ENCODE data around the gene SMC6. TPM values are rescaled to one million over a fixed set of nuclear protein-coding genes. Genes with fewer than 3 reads are reported as not detected.

The SMC6 gene
- total and polyA plus RNA-seq, 2 experiments from 2014 or later, result 53.4 to 59.8 TPM

- ATAC-seq, result no peak
- H3K4me2 ChIP-seq, result no peak overlapping the region
- H3K9me2 ChIP-seq (ENCODE audit: insufficient read depth), result no peaks in the 10 kb centered on the region
- no peak for DNase-seq (ENCODE audit: low spot score)
- H3K36me3 ChIP-seq (ENCODE audit: insufficient read depth), result peaks cover 5% of the 10 kb centered on the region; the same call in 1 of the 2 replicates
- no peaks in the 10 kb centered on the region for H3K27me3 ChIP-seq (ENCODE audit: insufficient read depth)
- Mint-ChIP-seq H3K4me1 (peaks cover 16% of the 10 kb centered on the region), H3K27me3 (ENCODE audit: insufficient read depth, low read depth, poor library complexity) (peaks cover 3% of the 10 kb centered on the region), H3K4me3 (no peak overlapping the region), H3K9me3 (no peaks in the 10 kb centered on the region), H3K36me3 (ENCODE audit: low read depth) (peaks cover 13% of the 10 kb centered on the region), H3K27ac (no peak overlapping the region)
- peaks cover 79% of the 10 kb centered on the region for H3K79me2 ChIP-seq (replicated peaks; ENCODE audit: insufficient read depth)
- H3K4me1 ChIP-seq (ENCODE audit: insufficient read depth), result peaks cover 31% of the 10 kb centered on the region
- no peak overlapping the region for H3K27ac ChIP-seq (ENCODE audit: low read depth)
- H4K20me1 ChIP-seq (replicated peaks; ENCODE audit: insufficient read depth), result peaks cover 3% of the 10 kb centered on the region; the same call in 1 of the 2 replicates
- no peak overlapping the region for H3K4me3 ChIP-seq
- H3F3A ChIP-seq (replicated peaks; ENCODE audit: low read depth), result no peaks in the 10 kb centered on the region
- TF ChIP-seq ZNF114 (CRISPR knock-in tag; IDR thresholded peaks at IDR 0.05), result no peak
- H2AFZ ChIP-seq, result no peak overlapping the region
Measured at GRCh38 chr2:17756668-17757067, 3.1 kb upstream of the SMC6 start.

DNA sequence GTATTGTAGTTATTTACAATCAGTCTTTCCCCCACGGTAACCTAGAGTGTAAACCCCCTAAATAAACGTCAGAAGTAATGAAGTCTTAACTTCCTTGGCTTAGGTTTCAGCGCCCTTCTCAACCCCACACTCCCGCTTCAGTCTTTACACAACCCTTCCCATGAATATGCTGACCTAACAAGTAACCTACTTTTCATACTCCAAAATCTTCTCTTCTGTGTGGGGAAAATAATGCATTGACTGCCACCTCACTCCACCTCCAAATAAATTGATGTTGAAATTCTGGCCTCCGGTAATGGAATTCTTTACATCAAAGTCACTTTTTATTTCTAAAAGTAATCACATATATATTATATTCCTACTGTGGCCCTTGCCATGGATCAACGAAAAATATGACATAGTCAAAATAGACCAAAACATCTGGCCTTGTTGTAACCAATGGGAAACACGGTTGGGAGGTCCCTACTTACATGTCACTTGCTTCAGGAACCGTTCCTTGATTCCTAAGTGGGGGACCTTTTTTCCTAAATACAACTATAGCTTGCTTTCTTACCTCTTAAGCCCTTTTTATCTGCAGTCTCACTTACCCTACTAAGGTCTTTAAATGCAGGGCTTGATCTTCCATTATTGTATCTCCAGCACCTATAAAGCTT lies 1.3 kb upstream of the SMC6 start:
- peaks cover 25% of the 10 kb centered on the region for H3K4me1 Mint-ChIP-seq
- no peak for DNase-seq (ENCODE audit: low spot score)
- Histone ChIP-seq H3K27ac (ENCODE audit: low read depth) (peak overlapping the region; percentile 94; the same call in 1 of the 2 replicates), H4K20me1 (replicated peaks; ENCODE audit: insufficient read depth) (peaks cover 3% of the 10 kb centered on the region; the same call in 1 of the 2 replicates), H3K79me2 (replicated peaks; ENCODE audit: insufficient read depth) (peaks cover 90% of the 10 kb centered on the region), H2AFZ (peak overlapping the region; percentile 67; the same call in 1 of the 2 replicates), H3K27me3 (ENCODE audit: insufficient read depth) (no peaks in the 10 kb centered on the region), H3K36me3 (ENCODE audit: insufficient read depth) (no peaks in the 10 kb centered on the region), H3F3A (replicated peaks; ENCODE audit: low read depth) (no peaks in the 10 kb centered on the region), H3K9me2 (ENCODE audit: insufficient read depth) (no peaks in the 10 kb centered on the region), H3K4me3 (peak overlapping the region; percentile 85), H3K4me1 (ENCODE audit: insufficient read depth) (peaks cover 43% of the 10 kb centered on the region), H3K4me2 (peak overlapping the region; percentile 91)
- no peaks in the 10 kb centered on the region for H3K9me3 Mint-ChIP-seq
- peaks cover 3% of the 10 kb centered on the region for H3K27me3 Mint-ChIP-seq (ENCODE audit: insufficient read depth, low read depth, poor library complexity)
- H3K4me3 Mint-ChIP-seq, result peak overlapping the region; percentile 92
- H3K27ac Mint-ChIP-seq, result peak overlapping the region; percentile 98
- ATAC-seq, result no peak
- peaks cover 3% of the 10 kb centered on the region; the same call in 1 of the 3 replicates for H3K36me3 Mint-ChIP-seq (ENCODE audit: low read depth)
- TF ChIP-seq ETS1 (IDR thresholded peaks at IDR 0.05), result no peak
- TF ChIP-seq, protein P1, sequence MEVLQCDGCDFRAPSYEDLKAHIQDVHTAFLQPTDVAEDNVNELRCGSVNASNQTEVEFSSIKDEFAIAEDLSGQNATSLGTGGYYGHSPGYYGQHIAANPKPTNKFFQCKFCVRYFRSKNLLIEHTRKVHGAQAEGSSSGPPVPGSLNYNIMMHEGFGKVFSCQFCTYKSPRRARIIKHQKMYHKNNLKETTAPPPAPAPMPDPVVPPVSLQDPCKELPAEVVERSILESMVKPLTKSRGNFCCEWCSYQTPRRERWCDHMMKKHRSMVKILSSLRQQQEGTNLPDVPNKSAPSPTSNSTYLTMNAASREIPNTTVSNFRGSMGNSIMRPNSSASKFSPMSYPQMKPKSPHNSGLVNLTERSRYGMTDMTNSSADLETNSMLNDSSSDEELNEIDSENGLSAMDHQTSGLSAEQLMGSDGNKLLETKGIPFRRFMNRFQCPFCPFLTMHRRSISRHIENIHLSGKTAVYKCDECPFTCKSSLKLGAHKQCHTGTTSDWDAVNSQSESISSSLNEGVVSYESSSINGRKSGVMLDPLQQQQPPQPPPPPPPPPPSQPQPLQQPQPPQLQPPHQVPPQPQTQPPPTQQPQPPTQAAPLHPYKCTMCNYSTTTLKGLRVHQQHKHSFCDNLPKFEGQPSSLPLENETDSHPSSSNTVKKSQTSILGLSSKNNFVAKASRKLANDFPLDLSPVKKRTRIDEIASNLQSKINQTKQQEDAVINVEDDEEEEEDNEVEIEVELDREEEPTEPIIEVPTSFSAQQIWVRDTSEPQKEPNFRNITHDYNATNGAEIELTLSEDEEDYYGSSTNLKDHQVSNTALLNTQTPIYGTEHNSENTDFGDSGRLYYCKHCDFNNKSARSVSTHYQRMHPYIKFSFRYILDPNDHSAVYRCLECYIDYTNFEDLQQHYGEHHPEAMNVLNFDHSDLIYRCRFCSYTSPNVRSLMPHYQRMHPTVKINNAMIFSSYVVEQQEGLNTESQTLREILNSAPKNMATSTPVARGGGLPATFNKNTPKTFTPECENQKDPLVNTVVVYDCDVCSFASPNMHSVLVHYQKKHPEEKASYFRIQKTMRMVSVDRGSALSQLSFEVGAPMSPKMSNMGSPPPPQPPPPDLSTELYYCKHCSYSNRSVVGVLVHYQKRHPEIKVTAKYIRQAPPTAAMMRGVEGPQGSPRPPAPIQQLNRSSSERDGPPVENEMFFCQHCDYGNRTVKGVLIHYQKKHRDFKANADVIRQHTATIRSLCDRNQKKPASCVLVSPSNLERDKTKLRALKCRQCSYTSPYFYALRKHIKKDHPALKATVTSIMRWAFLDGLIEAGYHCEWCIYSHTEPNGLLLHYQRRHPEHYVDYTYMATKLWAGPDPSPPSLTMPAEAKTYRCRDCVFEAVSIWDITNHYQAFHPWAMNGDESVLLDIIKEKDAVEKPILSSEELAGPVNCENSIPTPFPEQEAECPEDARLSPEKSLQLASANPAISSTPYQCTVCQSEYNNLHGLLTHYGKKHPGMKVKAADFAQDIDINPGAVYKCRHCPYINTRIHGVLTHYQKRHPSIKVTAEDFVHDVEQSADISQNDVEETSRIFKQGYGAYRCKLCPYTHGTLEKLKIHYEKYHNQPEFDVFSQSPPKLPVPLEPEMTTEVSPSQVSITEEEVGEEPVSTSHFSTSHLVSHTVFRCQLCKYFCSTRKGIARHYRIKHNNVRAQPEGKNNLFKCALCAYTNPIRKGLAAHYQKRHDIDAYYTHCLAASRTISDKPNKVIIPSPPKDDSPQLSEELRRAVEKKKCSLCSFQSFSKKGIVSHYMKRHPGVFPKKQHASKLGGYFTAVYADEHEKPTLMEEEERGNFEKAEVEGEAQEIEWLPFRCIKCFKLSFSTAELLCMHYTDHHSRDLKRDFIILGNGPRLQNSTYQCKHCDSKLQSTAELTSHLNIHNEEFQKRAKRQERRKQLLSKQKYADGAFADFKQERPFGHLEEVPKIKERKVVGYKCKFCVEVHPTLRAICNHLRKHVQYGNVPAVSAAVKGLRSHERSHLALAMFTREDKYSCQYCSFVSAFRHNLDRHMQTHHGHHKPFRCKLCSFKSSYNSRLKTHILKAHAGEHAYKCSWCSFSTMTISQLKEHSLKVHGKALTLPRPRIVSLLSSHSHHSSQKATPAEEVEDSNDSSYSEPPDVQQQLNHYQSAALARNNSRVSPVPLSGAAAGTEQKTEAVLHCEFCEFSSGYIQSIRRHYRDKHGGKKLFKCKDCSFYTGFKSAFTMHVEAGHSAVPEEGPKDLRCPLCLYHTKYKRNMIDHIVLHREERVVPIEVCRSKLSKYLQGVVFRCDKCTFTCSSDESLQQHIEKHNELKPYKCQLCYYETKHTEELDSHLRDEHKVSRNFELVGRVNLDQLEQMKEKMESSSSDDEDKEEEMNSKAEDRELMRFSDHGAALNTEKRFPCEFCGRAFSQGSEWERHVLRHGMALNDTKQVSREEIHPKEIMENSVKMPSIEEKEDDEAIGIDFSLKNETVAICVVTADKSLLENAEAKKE (CRISPR knock-in tag; IDR thresholded peaks at IDR 0.05), result no peak
- TF ChIP-seq EZH2 (IDR thresholded peaks at IDR 0.05; ENCODE audit: low read depth, unreplicated experiment), result no peak
- TF ChIP-seq REST (IDR thresholded peaks at IDR 0.05; ENCODE audit: unreplicated experiment), result no peak
- TF ChIP-seq ZNF331 (CRISPR knock-in tag; IDR thresholded peaks at IDR 0.05; ENCODE audit: low read depth), result no peak
- no peak for TF ChIP-seq ZNF114 (CRISPR knock-in tag; IDR thresholded peaks at IDR 0.05)
- no peak for TF ChIP-seq CREB1 (CRISPR knock-in tag; IDR thresholded peaks at IDR 0.05; ENCODE audit: low read depth)
- no peak for TF ChIP-seq POLR2AphosphoS5 (IDR thresholded peaks at IDR 0.05; ENCODE audit: low read depth)
